Trophoblast cell (in vitro differentiated cells and primary cell): ENCODE results near the gene TMEM132E.

Experiments
- DNase-seq, 2 donors: peaks; one replicate each; pipeline ENCODE4 v3.0.0-alpha.2; 2016
- H2AFZ ChIP-seq: 2 replicates; pipeline ENCODE4 v1.6.1; 2013; ENCODE audit warnings: low read length, moderate library complexity, mild to moderate bottlenecking; ENCODE audit not compliant: insufficient read depth, poor library complexity
- H2AK5ac ChIP-seq: 2 replicates; pipeline ENCODE4 v1.6.1; 2013; ENCODE audit warnings: mild to moderate bottlenecking, low read length
- H2BK120ac ChIP-seq: 2 replicates; pipeline ENCODE4 v1.6.1; 2013; ENCODE audit warnings: low read length, mild to moderate bottlenecking, moderate library complexity; ENCODE audit not compliant: insufficient read depth, poor library complexity
- H2BK12ac ChIP-seq: 2 replicates; pipeline ENCODE4 v1.6.1; 2013; ENCODE audit warnings: mild to moderate bottlenecking, low read length, moderate library complexity
- H2BK5ac ChIP-seq: 2 replicates; pipeline ENCODE4 v1.6.1; 2013; ENCODE audit warnings: low read length, low read depth, moderate library complexity, mild to moderate bottlenecking; ENCODE audit not compliant: poor library complexity
- H3K14ac ChIP-seq: 2 replicates; pipeline ENCODE4 v1.6.1; 2013; ENCODE audit warnings: mild to moderate bottlenecking, low read length
- H3K18ac ChIP-seq: 2 replicates; pipeline ENCODE4 v1.6.1; 2013; ENCODE audit warnings: mild to moderate bottlenecking, low read length
- H3K23ac ChIP-seq: 2 replicates; pipeline ENCODE4 v1.6.1; 2013; ENCODE audit warnings: low read length
- H3K27ac ChIP-seq: 2 replicates; pipeline ENCODE4 v1.5.1; 2013; ENCODE audit warnings: low read depth, mild to moderate bottlenecking, inconsistent platforms, low read length, moderate library complexity
- H3K27me3 ChIP-seq: 2 replicates; pipeline ENCODE4 v1.6.1; 2013; ENCODE audit warnings: inconsistent platforms, mild to moderate bottlenecking, low read length, moderate library complexity; ENCODE audit not compliant: insufficient read depth
- H3K36me3 ChIP-seq, 2 experiments: 1 replicate in 1 of 2; 2 replicates in 1 of 2; pipeline ENCODE4 v1.6.1; 2013; ENCODE audit warnings: low read length in 2 of 2, mild to moderate bottlenecking in 2 of 2, moderate library complexity in 1 of 2; ENCODE audit not compliant: insufficient read depth in 2 of 2, control insufficient read depth in 1 of 2
- H3K4ac ChIP-seq: 2 replicates; pipeline ENCODE4 v1.6.1; 2013; ENCODE audit warnings: low read depth, mild to moderate bottlenecking, low read length, moderate library complexity
- H3K4me1 ChIP-seq, 2 experiments: 1 replicate in 1 of 2; 2 replicates in 1 of 2; pipeline ENCODE4 v1.6.1; 2013; ENCODE audit warnings: low read length in 2 of 2, mild to moderate bottlenecking in 2 of 2, moderate library complexity in 1 of 2; ENCODE audit not compliant: insufficient read depth in 2 of 2, control insufficient read depth in 1 of 2
- H3K4me2 ChIP-seq: 2 replicates; pipeline ENCODE4 v1.6.1; 2013; ENCODE audit warnings: inconsistent platforms, mild to moderate bottlenecking, low read length, moderate library complexity
- H3K4me3 ChIP-seq: 2 replicates; pipeline ENCODE4 v1.5.1; 2013; ENCODE audit warnings: mild to moderate bottlenecking, low read depth, low read length, inconsistent platforms
- H3K79me1 ChIP-seq: one replicate; pipeline ENCODE4 v1.6.1; 2013; ENCODE audit warnings: low read length
- H3K79me2 ChIP-seq: 2 replicates; pipeline ENCODE4 v1.6.1; 2013; ENCODE audit warnings: low read length, mild to moderate bottlenecking; ENCODE audit not compliant: control insufficient read depth, insufficient read depth, poor library complexity
- H3K9ac ChIP-seq: 2 replicates; pipeline ENCODE4 v1.6.1; 2013; ENCODE audit warnings: mild to moderate bottlenecking, low read length
- H3K9me3 ChIP-seq: 2 replicates; pipeline ENCODE4 v1.6.1; 2013; ENCODE audit warnings: low read depth, mild to moderate bottlenecking, control low read depth, inconsistent platforms, low read length; ENCODE audit not compliant: insufficient read depth
- H4K12ac ChIP-seq: 2 replicates; pipeline ENCODE4 v1.6.1; 2013; ENCODE audit warnings: low read depth, mild to moderate bottlenecking, low read length, moderate library complexity
- H4K8ac ChIP-seq: 2 replicates; pipeline ENCODE4 v1.6.1; 2013; ENCODE audit warnings: low read depth, mild to moderate bottlenecking, low read length, moderate library complexity
- H4K91ac ChIP-seq: one replicate; pipeline ENCODE4 v1.6.1; 2013; ENCODE audit warnings: low read depth, mild to moderate bottlenecking, low read length, moderate library complexity
- WGBS: extraction: QIAGEN DNeasy Blood & Tissue Kit; methylation state at CpG from one replicate; pipeline ENCODE4 v1.1.7; 2013; ENCODE audit warnings: missing lambda C conversion rate; ENCODE audit not compliant: insufficient read length, insufficient coverage; ENCODE audit errors: extremely low coverage; 5-methylcytosine and 5-hydroxymethylcytosine counted together

Gene TMEM132E

GRCh38 chr17:34542700-34543336, 36.6 kb upstream of the TMEM132E start:
- H2BK12ac ChIP-seq = no peak overlapping the region
- H4K91ac ChIP-seq = no peak overlapping the region
- no peak overlapping the region for H3K9ac ChIP-seq
- no peak overlapping the region for H3K27ac ChIP-seq
- H3K9me3 ChIP-seq = no peaks in the 10 kb centered on the region
- no peak overlapping the region for H4K12ac ChIP-seq
- H3K4me2 ChIP-seq = no peak overlapping the region
- no peak overlapping the region for H2AFZ ChIP-seq
- H3K14ac ChIP-seq = no peak overlapping the region
- no peak overlapping the region for H2AK5ac ChIP-seq
- no CpG with 5 or more reads among the region's 8 CpGs for WGBS
- H3K36me3 ChIP-seq = no peaks in the 10 kb centered on the region
- H3K79me2 ChIP-seq = no peaks in the 10 kb centered on the region
- H2BK120ac ChIP-seq = no peak overlapping the region
- H3K27me3 ChIP-seq = no peaks in the 10 kb centered on the region
- H3K18ac ChIP-seq = no peak overlapping the region
- no peak overlapping the region for H4K8ac ChIP-seq
- no peak overlapping the region for H2BK5ac ChIP-seq
- H3K4me1 ChIP-seq = no peaks in the 10 kb centered on the region
- no peak overlapping the region for H3K23ac ChIP-seq
- no peak overlapping the region for H3K4me3 ChIP-seq
- no peaks in the 10 kb centered on the region for H3K79me1 ChIP-seq
- H3K4ac ChIP-seq = no peak overlapping the region
- DNase-seq = peak; percentile 14 to 51

GRCh38 chr17:34547453-34548063, 31.8 kb upstream of the TMEM132E start:
- H3K27ac ChIP-seq = no peak overlapping the region
- no peaks in the 10 kb centered on the region for H3K4me1 ChIP-seq
- no peak overlapping the region for H4K8ac ChIP-seq
- no peaks in the 10 kb centered on the region for H3K79me1 ChIP-seq
- no peak overlapping the region for H3K18ac ChIP-seq
- no peak overlapping the region for H2AK5ac ChIP-seq
- no peak overlapping the region for H3K4ac ChIP-seq
- no peaks in the 10 kb centered on the region for H3K9me3 ChIP-seq
- H3K14ac ChIP-seq = no peak overlapping the region
- WGBS = no CpG with 5 or more reads among the region's 3 CpGs
- no peaks in the 10 kb centered on the region for H3K27me3 ChIP-seq
- H3K4me2 ChIP-seq = no peak overlapping the region
- no peak overlapping the region for H3K4me3 ChIP-seq
- H3K79me2 ChIP-seq = no peaks in the 10 kb centered on the region
- no peak overlapping the region for H2BK5ac ChIP-seq
- H3K36me3 ChIP-seq = no peaks in the 10 kb centered on the region
- no peak overlapping the region for H4K12ac ChIP-seq
- no peak overlapping the region for H4K91ac ChIP-seq
- no peak overlapping the region for H2BK12ac ChIP-seq
- no peak for DNase-seq
- no peak overlapping the region for H2AFZ ChIP-seq
- no peak overlapping the region for H3K9ac ChIP-seq
- H2BK120ac ChIP-seq = no peak overlapping the region
- H3K23ac ChIP-seq = no peak overlapping the region

GRCh38 chr17:34549966-34550365, 29.4 kb upstream of the TMEM132E start:
- Histone ChIP-seq H3K14ac (no peak overlapping the region), H2BK12ac (no peak overlapping the region), H3K4me3 (no peak overlapping the region), H2AFZ (no peak overlapping the region), H3K79me1 (no peaks in the 10 kb centered on the region), H4K8ac (no peak overlapping the region), H4K12ac (no peak overlapping the region), H4K91ac (no peak overlapping the region), H3K79me2 (no peaks in the 10 kb centered on the region), H3K4me2 (no peak overlapping the region), H3K27me3 (no peaks in the 10 kb centered on the region), H3K9ac (no peak overlapping the region), H3K27ac (no peak overlapping the region), H3K4ac (no peak overlapping the region), H2BK120ac (no peak overlapping the region), H3K23ac (no peak overlapping the region), H3K9me3 (no peaks in the 10 kb centered on the region), H2BK5ac (no peak overlapping the region), H2AK5ac (no peak overlapping the region), H3K18ac (no peak overlapping the region), H3K36me3 (no peaks in the 10 kb centered on the region), H3K4me1 (no peaks in the 10 kb centered on the region)
- DNase-seq = no peak
- WGBS = no CpG with 5 or more reads among the region's 6 CpGs

- H2BK5ac ChIP-seq = no peak overlapping the region
- H4K91ac ChIP-seq = no peak overlapping the region
- DNase-seq = no peak
Measured at GRCh38 chr17:34553907-34554306, 25.5 kb upstream of the TMEM132E start.

More at GRCh38 chr17:34553907-34554306, 25.5 kb upstream of the TMEM132E start:
- Histone ChIP-seq H3K79me1 (no peaks in the 10 kb centered on the region), H3K9ac (no peak overlapping the region), H3K4ac (no peak overlapping the region), H3K23ac (no peak overlapping the region), H3K4me1 (no peaks in the 10 kb centered on the region), H3K36me3 (no peaks in the 10 kb centered on the region), H4K8ac (no peak overlapping the region), H2BK12ac (no peak overlapping the region), H3K4me3 (no peak overlapping the region), H2AK5ac (no peak overlapping the region), H3K18ac (no peak overlapping the region), H3K9me3 (no peaks in the 10 kb centered on the region), H3K27me3 (no peaks in the 10 kb centered on the region), H4K12ac (no peak overlapping the region), H3K14ac (no peak overlapping the region), H3K79me2 (no peaks in the 10 kb centered on the region), H2BK120ac (no peak overlapping the region), H2AFZ (no peak overlapping the region), H3K27ac (no peak overlapping the region), H3K4me2 (no peak overlapping the region)
- WGBS = no CpG with 5 or more reads among the region's 4 CpGs
